ENCODE measurements around the gene CLDN15. TPM values are rescaled to one million over a fixed set of nuclear protein-coding genes. Genes with fewer than 3 reads are reported as not detected.

Gene CLDN15
- total RNA-seq, 4 donors from 2014 or later = 9.5 to 21.2 (median 13.0) TPM

DNA sequence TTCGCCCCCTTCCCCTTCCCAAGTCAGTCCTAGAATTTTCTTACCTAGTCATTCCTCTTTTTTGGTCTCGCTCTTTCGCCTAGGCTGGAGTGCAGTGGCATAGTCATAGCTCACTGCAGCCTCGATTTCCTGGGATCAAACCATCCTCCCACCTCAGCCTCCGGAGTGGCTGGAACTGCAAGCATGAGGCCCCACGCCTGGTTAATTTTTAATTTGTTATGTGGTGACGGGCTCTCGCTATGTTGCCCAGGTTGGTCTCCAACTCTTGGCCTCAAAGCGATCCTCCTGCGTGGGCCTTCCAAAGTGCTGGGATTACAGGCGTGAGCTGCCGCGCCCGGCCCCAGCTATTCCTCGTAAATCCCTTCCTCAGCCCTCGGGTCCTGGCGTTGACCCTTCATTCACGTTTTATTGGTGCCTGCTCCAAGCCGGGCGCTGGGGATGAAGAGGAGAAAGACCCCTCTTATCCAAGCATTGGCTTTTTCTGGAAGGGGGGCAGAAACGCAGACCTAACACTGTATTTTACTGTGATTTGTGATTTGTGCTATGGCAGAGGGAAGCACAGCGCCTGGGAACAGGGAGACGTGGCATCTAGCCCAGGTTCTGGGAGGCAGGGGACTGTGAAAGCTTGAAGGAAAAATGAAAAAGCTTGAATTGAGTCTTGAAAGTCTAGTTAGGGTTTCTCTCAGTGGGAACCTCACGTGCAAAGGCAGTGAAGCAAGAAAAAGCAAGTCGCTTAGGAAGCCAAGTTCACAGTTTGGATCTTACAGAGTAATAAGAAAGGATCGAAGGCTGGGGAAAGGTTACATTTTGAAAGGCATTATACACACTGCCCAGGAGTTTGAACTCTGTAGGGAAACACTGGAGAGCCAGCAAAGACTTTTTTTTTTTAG is 19.1 kb downstream of the CLDN15 start:
- 3 to 6% methylated on average over 26 of the region's 26 CpGs for WGBS, 2 donors
- TF ChIP-seq, protein P1, sequence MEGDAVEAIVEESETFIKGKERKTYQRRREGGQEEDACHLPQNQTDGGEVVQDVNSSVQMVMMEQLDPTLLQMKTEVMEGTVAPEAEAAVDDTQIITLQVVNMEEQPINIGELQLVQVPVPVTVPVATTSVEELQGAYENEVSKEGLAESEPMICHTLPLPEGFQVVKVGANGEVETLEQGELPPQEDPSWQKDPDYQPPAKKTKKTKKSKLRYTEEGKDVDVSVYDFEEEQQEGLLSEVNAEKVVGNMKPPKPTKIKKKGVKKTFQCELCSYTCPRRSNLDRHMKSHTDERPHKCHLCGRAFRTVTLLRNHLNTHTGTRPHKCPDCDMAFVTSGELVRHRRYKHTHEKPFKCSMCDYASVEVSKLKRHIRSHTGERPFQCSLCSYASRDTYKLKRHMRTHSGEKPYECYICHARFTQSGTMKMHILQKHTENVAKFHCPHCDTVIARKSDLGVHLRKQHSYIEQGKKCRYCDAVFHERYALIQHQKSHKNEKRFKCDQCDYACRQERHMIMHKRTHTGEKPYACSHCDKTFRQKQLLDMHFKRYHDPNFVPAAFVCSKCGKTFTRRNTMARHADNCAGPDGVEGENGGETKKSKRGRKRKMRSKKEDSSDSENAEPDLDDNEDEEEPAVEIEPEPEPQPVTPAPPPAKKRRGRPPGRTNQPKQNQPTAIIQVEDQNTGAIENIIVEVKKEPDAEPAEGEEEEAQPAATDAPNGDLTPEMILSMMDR (IDR thresholded peaks at IDR 0.05) = no peak
- no peak for TF ChIP-seq POLR2A (IDR thresholded peaks at IDR 0.05)
- intact Hi-C loops (cut with DNase I; ENCODE audit: low total_unique reads) = no loop called here
- DNase-seq (ENCODE audit: low spot score in 2 of 2) = no peak
- peak overlapping the region; percentile 80 for H3K4me3 ChIP-seq (ENCODE audit: low read depth, poor library complexity, severe bottlenecking)

DNA sequence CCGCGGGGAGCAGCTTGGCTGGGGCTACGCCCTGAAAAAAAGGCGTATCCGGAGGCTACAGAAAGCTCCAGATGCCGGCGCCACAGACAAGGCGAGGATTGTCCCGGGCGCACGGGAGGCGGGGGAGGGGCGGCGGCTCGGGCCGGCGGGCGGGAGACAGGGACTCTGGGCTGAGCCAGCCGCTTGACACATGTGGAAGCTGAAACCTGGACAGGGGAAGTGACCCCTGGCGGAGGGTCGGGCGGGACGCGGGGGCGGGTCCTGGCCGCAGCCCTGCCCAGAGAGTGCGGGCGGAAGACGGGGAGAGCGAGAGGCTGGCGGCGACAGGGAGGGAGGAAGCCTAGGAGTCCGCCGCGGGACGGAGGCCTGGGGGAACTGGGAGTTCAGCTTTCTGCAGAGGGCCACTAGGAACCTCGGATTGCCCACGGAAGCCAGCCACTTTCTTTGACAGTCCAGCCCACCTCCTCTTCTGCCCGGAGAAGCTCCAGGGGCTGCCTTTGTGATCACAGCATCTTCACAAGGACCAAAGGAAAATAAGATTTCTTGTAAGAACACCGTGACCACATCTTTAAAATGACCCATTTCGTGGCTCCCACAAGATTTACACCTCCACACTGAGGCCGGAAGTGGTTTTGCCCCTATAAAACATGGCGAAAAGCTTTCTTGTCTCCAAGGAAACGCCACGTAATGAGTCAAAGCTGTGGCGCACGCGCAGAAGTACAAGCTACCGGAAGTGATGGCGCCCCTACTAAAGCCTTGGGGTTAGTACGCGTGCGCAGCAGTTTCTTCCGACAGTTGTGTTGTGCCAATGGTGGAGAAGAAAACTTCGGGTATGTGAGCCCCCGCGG is 20.0 kb downstream of the CLDN15 start, which contains the start of the genes PLOD3 and ZNHIT1:
Gene PLOD3 (minus strand): TSS at position 194 of the 848 bp plus-strand sequence. CDS start 307 bp downstream, outside the sequence.
Gene ZNHIT1 (plus strand): TSS at position 778 of the 848 bp plus-strand sequence. CDS start 31 bp downstream, at position 809.
- DNase-seq (ENCODE audit: low spot score in 2 of 2) = peak; percentile 96 to 99
- peak within 1 kb of the TSS; percentile 80 for H3K4me3 ChIP-seq (ENCODE audit: low read depth, poor library complexity, severe bottlenecking)
- 0 to 1% methylated on average over 25 to 57 of the region's 57 CpGs for WGBS, 2 donors
- TF ChIP-seq POLR2A (IDR thresholded peaks at IDR 0.05) = no peak
- TF ChIP-seq, protein P1 (IDR thresholded peaks at IDR 0.05) = no peak
- intact Hi-C loops (cut with DNase I; ENCODE audit: low total_unique reads) = no loop called here

DNA sequence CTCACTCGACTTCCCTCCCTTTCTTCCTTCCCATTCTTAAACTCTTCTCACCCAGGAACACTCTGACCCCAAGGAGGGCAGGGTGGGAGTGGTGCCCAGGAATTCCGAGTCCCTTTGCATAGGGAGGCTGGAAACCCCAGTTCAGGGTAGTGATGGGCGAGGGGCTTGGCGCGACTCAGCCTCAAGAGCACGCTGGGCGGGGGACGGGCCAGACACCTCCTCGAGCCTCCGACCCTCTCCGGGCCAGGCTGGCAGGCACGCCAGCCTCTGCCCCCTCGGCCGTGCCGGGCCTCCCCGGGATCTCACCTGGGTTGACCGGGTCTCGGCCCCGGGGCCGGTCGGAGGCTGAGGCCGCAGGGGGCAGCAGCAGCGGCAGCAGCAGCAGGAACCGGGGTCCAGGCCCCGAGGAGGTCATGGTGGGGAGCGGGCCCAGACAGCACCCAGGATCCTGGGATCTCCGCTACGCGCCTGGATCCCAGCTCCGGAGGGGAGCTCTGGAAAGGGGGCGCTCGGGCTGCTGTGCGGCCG is 20.7 kb downstream of the CLDN15 start:
- WGBS, 2 donors = 0 to 1% methylated on average over 9 to 25 of the region's 34 CpGs
- peak overlapping the region; percentile 71 for H3K4me3 ChIP-seq (ENCODE audit: low read depth, poor library complexity, severe bottlenecking)
- TF ChIP-seq, protein P1 (IDR thresholded peaks at IDR 0.05) = no peak
- TF ChIP-seq POLR2A (IDR thresholded peaks at IDR 0.05) = no peak
- intact Hi-C loops (cut with DNase I; ENCODE audit: low total_unique reads) = no loop called here
- no peak for DNase-seq (ENCODE audit: low spot score in 2 of 2)

DNA sequence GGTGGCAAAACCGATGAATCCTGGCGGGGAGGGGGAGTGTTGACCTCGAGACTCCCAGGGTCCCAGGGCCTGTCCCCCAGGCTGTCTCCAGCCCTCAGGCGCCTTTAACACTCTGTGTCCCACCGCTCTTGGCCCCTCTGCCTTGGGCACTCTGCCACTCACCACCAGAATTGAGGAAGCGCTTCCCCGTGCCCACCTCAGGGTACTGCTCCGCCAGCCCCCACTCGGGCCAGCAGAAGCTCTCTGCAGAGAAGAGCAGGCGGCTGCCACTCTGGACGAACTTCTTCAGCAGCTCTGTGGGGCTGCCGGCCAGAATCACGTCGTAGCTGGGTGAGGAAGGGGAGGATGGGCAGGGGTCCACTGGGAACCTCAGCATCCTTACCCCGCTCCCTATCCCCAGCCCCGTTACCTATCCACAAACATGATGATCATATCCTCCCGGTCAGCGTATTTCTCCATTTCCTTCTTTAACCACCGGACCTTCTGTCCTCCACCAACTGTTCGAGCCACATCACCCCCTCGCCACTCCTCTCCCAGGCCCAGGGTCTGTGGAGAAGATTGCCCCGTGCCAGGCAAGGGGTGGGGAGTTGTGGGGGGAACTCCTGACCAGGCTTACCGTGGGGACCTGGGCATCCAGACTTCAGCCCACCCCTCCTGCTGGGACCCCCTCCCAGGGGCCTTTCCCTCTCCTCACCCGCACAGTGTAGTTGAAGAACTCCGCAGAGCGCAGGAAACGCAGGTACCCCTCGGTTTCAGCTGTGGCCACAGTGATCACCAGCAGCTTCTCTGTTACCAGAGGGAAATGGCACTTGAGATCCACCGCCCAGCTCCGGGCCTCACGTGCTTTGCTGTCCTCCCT is 21.4 kb downstream of the CLDN15 start:
- H3K4me3 ChIP-seq (ENCODE audit: low read depth, poor library complexity, severe bottlenecking) = peak overlapping the region; percentile 71
- no peak for TF ChIP-seq POLR2A (IDR thresholded peaks at IDR 0.05)
- TF ChIP-seq, protein P1 (IDR thresholded peaks at IDR 0.05) = no peak
- intact Hi-C loops (cut with DNase I; ENCODE audit: low total_unique reads) = no loop called here
- 62 to 64% methylated on average over 31 of the region's 31 CpGs for WGBS, 2 donors
- DNase-seq (ENCODE audit: low spot score in 2 of 2) = no peak

DNA sequence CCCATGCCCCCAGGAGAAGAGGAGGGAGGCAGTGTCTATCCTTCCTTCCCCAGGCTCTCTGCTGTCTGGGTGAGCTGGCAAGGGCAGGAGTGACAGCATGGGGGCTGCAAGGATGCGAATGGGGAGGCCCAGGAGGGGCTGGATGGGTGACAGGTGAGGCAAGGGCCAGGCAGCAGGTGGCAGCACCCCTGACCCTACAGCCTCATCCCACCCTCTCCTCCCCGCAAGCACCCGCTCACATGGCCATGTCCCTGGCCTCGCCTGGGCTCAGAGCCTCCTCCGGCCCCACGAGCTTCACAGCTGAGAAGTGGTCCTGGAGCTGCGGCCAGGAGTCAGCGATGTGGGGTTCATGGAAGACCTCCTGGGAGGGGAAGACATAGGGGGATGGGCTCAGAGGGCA is 25.6 kb downstream of the CLDN15 start:
- H3K4me3 ChIP-seq (ENCODE audit: low read depth, poor library complexity, severe bottlenecking) = no peak overlapping the region
- intact Hi-C loops (cut with DNase I; ENCODE audit: low total_unique reads) = no loop called here
- 96 to 97% methylated on average over 8 of the region's 8 CpGs for WGBS, 2 donors
- TF ChIP-seq, protein P1 (IDR thresholded peaks at IDR 0.05) = no peak
- no peak for TF ChIP-seq POLR2A (IDR thresholded peaks at IDR 0.05)
- DNase-seq (ENCODE audit: low spot score in 2 of 2) = no peak
